GM21717 (cell line): ENCODE data around the gene KLF3.

Experiments
- ATAC-seq: cut with Tn5 transposase; IDR thresholded peaks from one replicate; pipeline ENCODE4 v1.9.1; 2021; ENCODE audit warnings: mild to moderate bottlenecking, moderate library complexity; ENCODE audit not compliant: unreplicated experiment

KLF3 gene

DNA sequence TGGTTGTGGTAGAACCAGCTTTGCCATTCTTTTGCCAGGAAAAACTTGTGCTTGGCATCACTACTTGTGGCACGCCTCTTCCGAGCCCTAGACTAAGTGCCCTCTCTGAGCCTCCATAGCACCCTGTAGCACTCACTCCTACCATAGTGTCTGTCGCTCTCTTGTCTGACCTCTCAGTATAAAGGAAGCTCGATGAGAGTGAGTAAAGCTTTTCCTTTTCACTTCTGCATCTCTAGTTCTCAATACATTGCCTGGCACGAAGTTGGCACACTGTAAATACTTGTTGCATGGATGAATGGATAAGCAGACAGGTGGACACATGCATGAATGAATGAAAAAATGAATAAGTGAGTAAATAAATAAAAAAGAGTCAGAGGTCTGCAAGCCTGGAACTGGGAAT, 70.4 kb downstream of the KLF3 start:
- ATAC-seq, result no peak

DNA sequence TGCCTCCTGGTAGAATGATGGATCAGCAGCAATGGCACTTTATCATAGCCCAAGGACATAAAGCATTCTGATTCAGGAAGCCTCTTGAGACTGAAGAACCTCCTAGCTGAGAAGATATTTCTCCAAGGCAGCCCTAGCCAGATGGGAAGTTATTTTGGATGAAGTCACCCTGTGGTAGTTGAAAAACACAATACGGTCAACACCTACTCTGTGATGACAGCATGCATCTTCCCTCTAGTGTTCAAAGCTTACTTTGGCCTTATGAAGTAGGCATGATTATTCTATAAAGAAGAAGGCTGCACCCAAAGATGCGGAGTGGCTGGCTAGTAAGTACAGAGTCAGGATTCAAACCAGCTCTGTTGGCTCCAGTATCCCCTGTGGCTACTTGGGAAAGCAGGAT, 70.9 kb downstream of the KLF3 start:
- ATAC-seq, result no peak

DNA sequence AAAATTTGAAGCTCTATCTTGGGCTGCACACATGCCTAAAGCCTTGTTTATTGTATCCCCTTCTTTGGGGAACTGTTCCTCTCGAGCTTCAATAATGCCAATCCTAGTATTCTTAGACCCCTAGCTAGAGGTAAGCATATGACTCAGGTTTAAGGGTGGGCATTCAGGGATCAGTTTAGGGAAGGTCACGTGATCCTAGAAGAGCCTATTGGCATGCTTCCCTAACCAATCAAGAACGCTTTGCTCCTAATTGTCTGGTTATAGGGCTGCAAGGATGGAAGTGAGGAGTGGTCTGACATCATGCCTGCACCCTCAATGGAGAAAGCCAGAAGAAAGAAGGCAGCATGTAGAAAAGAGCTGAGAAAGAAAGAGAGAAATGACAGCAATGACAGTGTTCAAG, 71.9 kb downstream of the KLF3 start:
- no peak for ATAC-seq

DNA sequence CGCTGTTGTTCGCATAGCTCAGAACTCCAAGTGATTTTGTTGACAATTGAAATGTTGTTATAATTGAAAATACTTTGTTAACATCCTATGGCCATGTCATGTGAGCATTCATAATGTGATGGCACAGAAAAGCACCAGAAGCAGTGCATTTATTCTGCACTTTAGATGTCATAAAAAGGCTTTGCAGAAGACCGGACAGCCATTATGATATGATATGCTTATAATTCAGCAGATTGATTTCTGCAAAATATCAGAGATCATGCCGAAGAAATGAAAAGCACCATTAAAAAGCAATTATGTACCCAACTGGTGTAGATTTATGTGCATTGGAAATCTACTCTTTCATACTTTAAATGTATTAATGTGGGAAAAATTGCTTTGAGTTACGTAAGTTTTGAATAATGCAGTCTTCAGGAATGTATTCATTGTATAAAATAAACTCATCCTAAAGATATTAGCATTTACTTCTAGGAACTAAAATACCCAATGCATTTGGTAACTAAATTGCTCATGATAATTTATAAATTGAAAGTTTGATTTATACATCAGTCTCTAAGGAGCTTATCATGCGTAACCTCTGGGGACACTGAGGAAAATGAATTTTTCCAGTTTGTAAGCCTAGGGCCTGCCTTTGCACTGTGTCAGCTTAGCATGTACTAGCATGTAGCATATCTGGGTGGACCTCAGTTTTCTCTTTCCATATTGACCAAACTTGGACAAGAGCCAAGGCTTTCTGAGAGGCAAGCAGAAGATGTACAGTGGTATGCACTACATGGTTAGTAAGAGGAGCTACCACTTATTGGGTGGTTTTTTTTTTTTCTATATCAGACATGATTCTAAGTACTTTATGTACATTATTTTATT, 75.2 kb downstream of the KLF3 start:
- no peak for ATAC-seq

DNA sequence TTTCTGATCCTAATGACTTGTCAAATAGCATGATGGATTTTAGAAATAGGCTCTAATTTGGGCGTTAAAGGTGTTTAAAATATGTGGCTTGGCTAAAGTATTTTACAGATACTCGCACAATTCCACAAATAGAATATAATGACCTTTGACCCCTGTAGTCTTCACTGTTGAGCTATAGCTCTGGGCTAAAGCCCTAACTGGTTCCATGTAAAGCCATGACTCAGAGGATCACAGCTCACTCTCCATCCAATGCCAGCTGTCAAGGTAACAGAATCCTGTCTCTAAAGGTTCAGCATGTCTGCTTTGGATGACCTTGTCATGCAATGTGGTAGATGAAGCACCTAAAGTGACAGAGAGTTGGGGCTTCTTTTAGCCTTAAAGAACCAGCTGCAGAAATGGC, 76.3 kb downstream of the KLF3 start:
- ATAC-seq, result no peak

DNA sequence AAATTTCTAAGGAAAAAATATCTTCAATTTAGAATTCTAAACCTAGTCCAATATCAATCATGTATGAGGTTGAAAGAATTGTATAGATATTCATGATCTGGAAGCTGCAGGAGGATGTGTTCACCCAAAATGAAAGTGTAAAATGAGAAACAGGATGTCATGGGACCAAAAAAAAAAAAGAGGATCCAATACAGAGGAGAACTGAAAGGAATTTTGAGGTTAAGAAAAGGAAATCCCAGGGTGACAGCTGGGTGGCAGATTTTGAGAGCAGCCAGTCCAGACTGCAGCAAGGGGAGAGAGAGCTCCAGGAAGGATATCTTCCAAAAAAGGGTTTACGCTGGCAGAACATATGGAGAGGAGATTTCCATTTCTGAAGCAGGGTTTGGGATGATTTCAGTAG, 79.9 kb downstream of the KLF3 start:
- no peak for ATAC-seq

DNA sequence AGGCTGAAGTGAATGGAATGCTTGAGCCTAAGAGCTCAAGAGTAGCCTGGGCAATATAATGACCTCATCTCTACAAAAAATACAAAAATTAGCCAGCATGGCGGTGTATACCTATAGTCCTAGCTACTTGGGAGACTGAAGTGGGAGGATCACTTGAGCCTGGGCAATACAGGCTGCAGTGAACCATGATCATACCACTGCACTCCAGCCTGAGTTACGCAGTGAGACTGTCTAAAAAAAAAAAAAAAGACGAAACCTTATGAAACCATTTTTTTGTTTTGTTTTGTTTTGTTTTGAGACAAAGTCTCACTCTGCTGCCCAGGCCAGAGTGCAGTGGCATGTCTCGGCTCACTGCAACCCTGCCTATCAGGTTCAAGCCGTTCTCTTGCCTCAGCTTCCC, 81.9 kb downstream of the KLF3 start:
- ATAC-seq, result no peak

DNA sequence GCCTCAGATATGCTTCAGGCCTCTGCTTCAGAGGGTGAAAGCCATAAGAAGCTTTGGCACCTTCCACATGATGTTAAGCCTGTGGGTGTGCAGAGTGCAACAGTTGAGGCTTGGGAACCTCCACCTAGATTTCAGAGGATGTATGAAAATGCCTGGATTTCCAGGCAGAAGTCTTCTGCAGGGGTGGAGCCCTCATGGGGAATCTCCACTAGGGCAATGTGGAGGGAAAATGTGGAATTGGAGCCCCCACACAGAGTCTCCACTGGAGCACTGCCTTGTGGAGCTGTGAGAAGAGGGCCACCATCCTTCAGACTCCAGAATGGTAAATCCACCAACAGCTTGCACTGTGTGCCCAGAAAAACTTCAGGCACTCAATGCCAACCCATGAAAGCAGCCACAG, 83.6 kb downstream of the KLF3 start:
- ATAC-seq, result no peak

DNA sequence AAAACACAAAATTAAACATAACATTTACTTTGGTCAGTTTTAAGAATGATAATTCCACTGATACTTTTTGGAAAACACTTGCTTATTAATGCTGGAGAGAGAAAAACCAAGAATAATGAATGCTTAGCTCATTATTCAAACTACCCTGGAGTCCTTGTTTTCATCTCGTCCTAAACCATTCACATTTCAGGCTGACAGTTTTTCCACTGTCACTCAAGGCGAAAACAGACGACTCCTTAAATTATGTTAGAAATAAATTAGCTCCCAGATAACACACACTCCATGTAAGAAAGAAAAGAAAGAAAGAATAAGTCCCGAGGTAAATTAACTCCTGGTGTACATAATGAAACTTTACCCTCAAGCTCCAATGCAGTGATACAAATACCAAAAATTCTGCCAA, 85.3 kb downstream of the KLF3 start:
- ATAC-seq, result no peak
